ENCODE results near the gene MYBPC3. TPM values are rescaled to one million over a fixed set of nuclear protein-coding genes. Genes with fewer than 3 reads are reported as not detected.

Gene MYBPC3
- total and polyA plus RNA-seq, 12 donors, result 484 to 3,138 (median 2,423) TPM

DNA sequence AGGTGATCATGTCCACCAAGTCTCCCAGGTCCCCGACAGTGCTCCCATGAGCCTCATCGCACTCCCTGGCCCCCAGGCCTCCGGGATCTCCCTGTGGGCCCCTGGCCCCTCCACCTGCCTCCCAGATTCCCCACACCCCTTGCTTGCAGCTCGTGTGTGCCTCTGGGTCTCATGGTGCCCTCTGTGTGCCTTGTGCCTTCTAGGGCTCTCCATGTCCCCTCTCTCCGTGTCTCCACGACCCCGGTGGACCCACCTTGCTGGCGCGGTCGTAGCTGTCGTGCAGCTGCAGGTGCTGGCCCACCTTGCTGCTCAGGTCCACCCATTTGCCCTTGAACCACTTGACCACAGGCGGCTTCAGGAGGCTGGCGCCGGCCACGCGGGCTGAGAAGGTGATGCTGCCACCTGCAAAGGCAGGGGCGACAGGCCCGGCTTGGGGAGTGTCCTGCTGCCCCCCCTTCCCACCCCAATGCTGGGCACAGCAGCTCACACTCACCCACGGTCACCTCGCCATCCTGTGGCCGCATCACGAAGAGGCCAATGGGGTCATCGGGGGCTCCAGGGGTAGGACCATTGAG is 2.9 kb downstream of the MYBPC3 start:
- Histone ChIP-seq H3K4me3 (peak overlapping the region; percentile 44 to 77 (median 63)), H3K27ac (peak overlapping the region in 7 of 10 donors; percentile 28 to 99 (median 96)), H3K36me3 (peaks cover 0 to 70% (median 0%) of the 10 kb centered on the region in 9 donors), H3K9me3 (no peaks in the 10 kb centered on the region), H3K27me3 (no peaks in the 10 kb centered on the region), H3K4me1 (peaks cover 0 to 55% (median 5%) of the 10 kb centered on the region in 9 donors)
- TF ChIP-seq, protein P1, sequence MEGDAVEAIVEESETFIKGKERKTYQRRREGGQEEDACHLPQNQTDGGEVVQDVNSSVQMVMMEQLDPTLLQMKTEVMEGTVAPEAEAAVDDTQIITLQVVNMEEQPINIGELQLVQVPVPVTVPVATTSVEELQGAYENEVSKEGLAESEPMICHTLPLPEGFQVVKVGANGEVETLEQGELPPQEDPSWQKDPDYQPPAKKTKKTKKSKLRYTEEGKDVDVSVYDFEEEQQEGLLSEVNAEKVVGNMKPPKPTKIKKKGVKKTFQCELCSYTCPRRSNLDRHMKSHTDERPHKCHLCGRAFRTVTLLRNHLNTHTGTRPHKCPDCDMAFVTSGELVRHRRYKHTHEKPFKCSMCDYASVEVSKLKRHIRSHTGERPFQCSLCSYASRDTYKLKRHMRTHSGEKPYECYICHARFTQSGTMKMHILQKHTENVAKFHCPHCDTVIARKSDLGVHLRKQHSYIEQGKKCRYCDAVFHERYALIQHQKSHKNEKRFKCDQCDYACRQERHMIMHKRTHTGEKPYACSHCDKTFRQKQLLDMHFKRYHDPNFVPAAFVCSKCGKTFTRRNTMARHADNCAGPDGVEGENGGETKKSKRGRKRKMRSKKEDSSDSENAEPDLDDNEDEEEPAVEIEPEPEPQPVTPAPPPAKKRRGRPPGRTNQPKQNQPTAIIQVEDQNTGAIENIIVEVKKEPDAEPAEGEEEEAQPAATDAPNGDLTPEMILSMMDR (IDR thresholded peaks at IDR 0.05), result no peak
- intact Hi-C loops (cut with DNase I), result loop anchor here in 9 of 10 donors (5.0 to 10.0 kb wide), 8 partner anchors 75 to 465 kb away; partner anchors contain the start of genes MADD (in 5 of the 9) and PACSIN3 (in 2 of the 9)
- WGBS, 2 donors, result 56 to 68% methylated on average over 23 of the region's 23 CpGs
- DNase-seq (peak in 1 of 2 donors; percentile 14), ATAC-seq (no peak)

DNA sequence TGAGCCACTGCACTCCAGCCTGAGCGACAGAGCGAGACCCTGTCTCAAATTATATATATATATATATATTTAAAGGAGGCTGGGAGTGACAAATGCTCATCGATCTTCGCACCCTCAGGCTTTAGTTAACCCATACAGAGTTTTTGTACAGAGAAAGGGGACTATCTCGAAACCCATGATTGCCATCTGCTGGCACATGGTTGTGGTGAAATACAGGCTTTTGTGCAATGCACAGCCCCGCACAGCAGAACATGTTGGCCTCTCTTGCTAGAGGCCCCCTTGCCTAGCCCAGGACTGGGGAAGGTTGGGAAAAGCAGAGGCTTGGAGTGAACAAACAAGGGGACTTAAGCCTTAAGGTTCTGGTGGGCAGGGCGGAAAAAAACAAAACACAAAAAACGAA is 3.6 kb downstream of the MYBPC3 start:
- H3K27me3 ChIP-seq, result no peaks in the 10 kb centered on the region
- H3K27ac ChIP-seq, result peak overlapping the region in 8 of 10 donors; percentile 24 to 99 (median 96)
- ATAC-seq, result no peak
- TF ChIP-seq, protein P1 (IDR thresholded peaks at IDR 0.05), result no peak
- peaks cover 0 to 55% (median 10%) of the 10 kb centered on the region in 9 donors for H3K4me1 ChIP-seq
- peak overlapping the region in 8 of 10 donors; percentile 44 to 77 (median 64) for H3K4me3 ChIP-seq
- WGBS, 2 donors, result 42 to 52% methylated on average over 8 of the region's 8 CpGs
- no peak for DNase-seq
- H3K36me3 ChIP-seq, result peaks cover 0 to 76% (median 6%) of the 10 kb centered on the region in 9 donors
- no peaks in the 10 kb centered on the region for H3K9me3 ChIP-seq
- intact Hi-C loops (cut with DNase I), result no loop called here

DNA sequence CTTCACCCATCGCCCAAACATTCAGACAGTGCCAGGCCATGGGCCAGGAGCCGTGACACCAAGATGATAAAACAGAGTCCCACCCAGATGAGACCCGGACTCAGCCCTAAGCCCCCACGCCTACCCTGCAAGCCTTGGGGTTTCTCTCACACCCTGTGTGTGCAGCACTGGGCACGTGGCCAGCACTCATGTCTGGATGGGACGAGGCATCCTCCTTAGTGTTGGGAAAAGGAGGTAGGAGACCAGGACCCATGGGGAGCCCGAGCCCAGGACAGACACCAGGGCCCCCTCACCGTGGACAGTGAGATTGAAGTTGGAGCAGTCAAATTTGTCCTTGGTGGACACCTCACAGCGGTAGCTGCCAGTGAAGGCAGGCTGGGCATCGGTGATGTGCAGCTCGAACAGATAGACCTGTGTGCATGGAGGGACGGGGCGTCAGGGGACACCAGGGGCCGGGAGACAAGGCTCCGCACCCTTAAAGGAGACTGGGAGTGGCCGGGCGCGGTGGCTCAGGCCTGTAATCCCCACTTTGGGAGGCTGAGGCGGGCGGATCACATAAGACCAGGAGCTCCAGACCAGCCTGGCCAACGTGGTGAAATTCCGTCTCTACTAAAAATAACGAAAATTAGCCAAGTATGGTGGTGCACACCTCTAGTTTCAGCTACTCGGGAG is 4.2 kb downstream of the MYBPC3 start:
- DNase-seq (peak; percentile 23 to 29), ATAC-seq (no peak)
- Histone ChIP-seq H3K4me1 (peaks cover 0 to 55% (median 10%) of the 10 kb centered on the region in 9 donors), H3K9me3 (no peaks in the 10 kb centered on the region), H3K27me3 (no peaks in the 10 kb centered on the region), H3K4me3 (peak overlapping the region in 8 of 10 donors; percentile 44 to 77 (median 64)), H3K36me3 (peaks cover 0 to 80% (median 8%) of the 10 kb centered on the region in 9 donors), H3K27ac (peak overlapping the region in 6 of 10 donors; percentile 24 to 99 (median 62))
- TF ChIP-seq, protein P1 (IDR thresholded peaks at IDR 0.05), result no peak
- 36 to 57% methylated on average over 24 of the region's 24 CpGs for WGBS, 2 donors
- intact Hi-C loops (cut with DNase I), result no loop called here

DNA sequence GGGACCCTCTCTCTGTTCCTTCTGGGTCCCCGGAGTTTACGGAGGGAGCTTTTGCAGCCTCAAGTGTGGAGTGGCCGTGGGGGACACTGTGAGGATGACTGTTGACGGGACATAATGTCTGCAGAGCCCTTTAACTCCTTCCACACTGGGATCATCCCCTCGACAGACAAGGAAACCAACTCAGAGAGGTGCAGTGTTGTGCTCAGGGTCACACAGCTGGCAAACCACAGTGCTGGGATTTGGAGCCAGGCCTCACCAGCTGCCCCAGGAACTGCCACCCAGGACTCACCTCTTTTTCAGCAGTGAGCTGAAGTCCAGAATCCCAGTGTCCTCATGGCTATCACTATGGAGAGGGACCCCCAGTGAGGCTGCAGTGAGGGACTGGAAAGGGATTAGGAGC is 5.4 kb downstream of the MYBPC3 start:
- Histone ChIP-seq H3K27me3 (no peaks in the 10 kb centered on the region), H3K36me3 (peaks cover 0 to 91% (median 9%) of the 10 kb centered on the region in 9 donors), H3K4me1 (peaks cover 0 to 58% (median 7%) of the 10 kb centered on the region in 9 donors), H3K4me3 (peak overlapping the region in 8 of 10 donors; percentile 44 to 77 (median 64)), H3K27ac (peak overlapping the region in 6 of 10 donors; percentile 33 to 99 (median 62)), H3K9me3 (no peaks in the 10 kb centered on the region)
- 50 to 53% methylated on average over 5 of the region's 5 CpGs for WGBS, 2 donors
- intact Hi-C loops (cut with DNase I), result no loop called here
- DNase-seq (no peak), ATAC-seq (no peak)
- TF ChIP-seq, protein P1 (IDR thresholded peaks at IDR 0.05), result no peak
